Raji (cell line): ENCODE data around the gene NFYA.

Experiments
- POLR2A ChIP-seq: IDR thresholded peaks from 2 replicates; pipeline ENCODE4 v1.6.1; 2011; ENCODE audit warnings: low read depth, low read length, control low read depth; ENCODE audit not compliant: insufficient read depth

NFYA gene

GRCh38 chr6:41040101-41040939 lies 32.5 kb upstream of the NFYA start:
- TF ChIP-seq POLR2A, result no peak

- TF ChIP-seq POLR2A, result no peak
Observed at GRCh38 chr6:41040940-41041536, 31.7 kb upstream of the NFYA start.

- no peak for TF ChIP-seq POLR2A
Observed at GRCh38 chr6:41042226-41043055, 30.3 kb upstream of the NFYA start, which contains the start of gene TSPO2. TSPO2 (plus strand) TSS chr6:41042467; CDS start chr6:41042986, 519 bp downstream.

GRCh38 chr6:41043151-41043550 lies 29.6 kb upstream of the NFYA start:
- no peak for TF ChIP-seq POLR2A

GRCh38 chr6:41045664-41046063 lies 27.1 kb upstream of the NFYA start:
- TF ChIP-seq POLR2A, result no peak

- TF ChIP-seq POLR2A, result no peak
Observed at GRCh38 chr6:41046084-41046483, 26.7 kb upstream of the NFYA start.

GRCh38 chr6:41047306-41047705 lies 25.5 kb upstream of the NFYA start:
- no peak for TF ChIP-seq POLR2A

- no peak for TF ChIP-seq POLR2A
Observed at GRCh38 chr6:41047745-41048732, 24.7 kb upstream of the NFYA start.

- TF ChIP-seq POLR2A, result no peak
Observed at GRCh38 chr6:41049521-41049920, 23.3 kb upstream of the NFYA start.

- no peak for TF ChIP-seq POLR2A
Observed at GRCh38 chr6:41049955-41050354, 22.8 kb upstream of the NFYA start.

- TF ChIP-seq POLR2A, result no peak
Observed at GRCh38 chr6:41050536-41050935, 22.2 kb upstream of the NFYA start.

- TF ChIP-seq POLR2A, result no peak
Observed at GRCh38 chr6:41051873-41052272, 20.9 kb upstream of the NFYA start.

GRCh38 chr6:41053041-41053440 lies 19.7 kb upstream of the NFYA start, which contains the start of gene APOBEC2:
APOBEC2 (plus strand) TSS chr6:41053202; CDS start chr6:41053348, 146 bp downstream.
- no peak for TF ChIP-seq POLR2A

GRCh38 chr6:41054511-41054910 lies 18.3 kb upstream of the NFYA start:
- TF ChIP-seq POLR2A, result no peak
